Karpas-422 (cell line): ENCODE measurements around the gene MAG. TPM values are rescaled to one million over a fixed set of nuclear protein-coding genes. Genes with fewer than 3 reads are reported as not detected.
A peak's percentile ranks its signal among the peaks of the same experiment; 100 is the strongest.

ENCODE experiments used
- DNase-seq: peaks from one replicate; pipeline ENCODE4 v3.0.0-alpha.2; 2015
- H2AFZ ChIP-seq: fragments of 200-600 bp; sonication (generic); 2 replicates; pipeline ENCODE4 v1.6.1; 2014; ENCODE audit warnings: antibody characterized with exemption, low read length, mixed read lengths
- H3K27ac ChIP-seq: fragments of 200-600 bp; sonication (generic); 2 replicates; pipeline ENCODE4 v1.5.1; 2014; ENCODE audit warnings: mild to moderate bottlenecking, low read length, moderate library complexity
- H3K27me3 ChIP-seq: fragments of 200-600 bp; sonication (generic); 2 replicates; pipeline ENCODE4 v1.6.1; 2014; ENCODE audit warnings: low read length, mixed read lengths
- H3K36me3 ChIP-seq: fragments of 200-600 bp; sonication (generic); 2 replicates; pipeline ENCODE4 v1.6.1; 2014; ENCODE audit warnings: low read length, mixed read lengths; ENCODE audit not compliant: insufficient read depth
- H3K4me1 ChIP-seq: fragments of 200-600 bp; sonication (generic); 2 replicates; pipeline ENCODE4 v1.6.1; 2014; ENCODE audit warnings: mild to moderate bottlenecking, low read length, mixed read lengths
- H3K4me2 ChIP-seq: fragments of 200-600 bp; sonication (generic); 2 replicates; pipeline ENCODE4 v1.6.1; 2014; ENCODE audit warnings: low read length, low read depth, mild to moderate bottlenecking; ENCODE audit not compliant: poor library complexity, severe bottlenecking
- H3K4me3 ChIP-seq: fragments of 200-600 bp; sonication (generic); 2 replicates; pipeline ENCODE4 v1.5.1; 2014; ENCODE audit warnings: mild to moderate bottlenecking, antibody characterized with exemption, low read length, mixed read lengths
- H3K79me2 ChIP-seq: fragments of 200-600 bp; sonication (generic); 2 replicates; pipeline ENCODE4 v1.6.1; 2014; ENCODE audit warnings: mild to moderate bottlenecking, low read length, mixed read lengths
- H3K9ac ChIP-seq: fragments of 200-600 bp; sonication (generic); 2 replicates; pipeline ENCODE4 v1.6.0; 2014; ENCODE audit warnings: low read length
- H3K9me2 ChIP-seq: fragments of 200-600 bp; sonication (generic), shearing (Covaris generic); replicated peaks from 2 replicates; pipeline ENCODE4 v1.6.0; 2014; ENCODE audit warnings: mild to moderate bottlenecking, low read length, moderate library complexity; ENCODE audit not compliant: insufficient read depth
- H3K9me3 ChIP-seq: fragments of 300-700, 200-600 bp; sonication (generic); 2 replicates; pipeline ENCODE4 v1.6.1; 2014; ENCODE audit warnings: low read length, mixed read lengths
- H4K20me1 ChIP-seq: fragments of 200-600 bp; sonication (generic); 2 replicates; pipeline ENCODE4 v1.6.1; 2014; ENCODE audit warnings: mild to moderate bottlenecking, antibody characterized with exemption, low read length, low read depth; ENCODE audit not compliant: insufficient read depth
- total RNA-seq: library from RNA; depleted of rRNA; stranded (reverse); fragments of >200 nt; shearing (Covaris generic); gene quantifications from 2 replicates; pipeline ENCODE4 v1.2.3, GENCODE V29; 2014; ENCODE audit warnings: low replicate concordance

The MAG gene
- total RNA-seq, 1 experiment from 2014 or later, result not detected

DNA sequence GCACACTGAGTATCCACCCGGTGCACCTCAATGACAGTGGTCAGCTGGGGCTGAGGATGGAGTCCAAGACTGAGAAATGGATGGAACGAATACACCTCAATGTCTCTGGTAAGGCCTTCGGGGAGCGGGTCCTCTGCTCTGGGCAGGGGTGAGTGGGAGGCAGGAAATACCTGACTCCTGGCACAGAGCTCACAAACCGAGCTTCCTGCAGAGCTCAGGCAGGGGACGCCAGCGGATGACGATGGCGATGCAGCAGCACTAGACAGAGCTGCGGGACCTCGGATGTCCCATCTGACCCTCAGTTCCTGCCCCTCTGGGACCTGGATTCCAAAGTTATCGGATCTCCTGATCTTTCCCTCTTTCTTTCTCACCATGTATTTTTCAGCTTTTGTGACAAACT, 40.9 kb downstream of the MAG start:
- no peaks in the 10 kb centered on the region for H3K9me3 ChIP-seq
- H3K27me3 ChIP-seq, result no peaks in the 10 kb centered on the region
- H2AFZ ChIP-seq, result no peak overlapping the region
- H3K4me2 ChIP-seq, result peak overlapping the region; percentile 98
- H4K20me1 ChIP-seq, result peaks cover 29% of the 10 kb centered on the region; the same call in 1 of the 2 replicates
- H3K4me1 ChIP-seq, result peaks cover 61% of the 10 kb centered on the region
- H3K79me2 ChIP-seq, result peaks cover 10% of the 10 kb centered on the region; the same call in 1 of the 2 replicates
- peaks cover 39% of the 10 kb centered on the region for H3K36me3 ChIP-seq
- H3K9ac ChIP-seq, result peak overlapping the region; percentile 51; the same call in 1 of the 2 replicates
- DNase-seq, result no peak
- no peaks in the 10 kb centered on the region for H3K9me2 ChIP-seq
- H3K4me3 ChIP-seq, result peak overlapping the region; percentile 22; the same call in 1 of the 2 replicates
- peak overlapping the region; percentile 90 for H3K27ac ChIP-seq

DNA sequence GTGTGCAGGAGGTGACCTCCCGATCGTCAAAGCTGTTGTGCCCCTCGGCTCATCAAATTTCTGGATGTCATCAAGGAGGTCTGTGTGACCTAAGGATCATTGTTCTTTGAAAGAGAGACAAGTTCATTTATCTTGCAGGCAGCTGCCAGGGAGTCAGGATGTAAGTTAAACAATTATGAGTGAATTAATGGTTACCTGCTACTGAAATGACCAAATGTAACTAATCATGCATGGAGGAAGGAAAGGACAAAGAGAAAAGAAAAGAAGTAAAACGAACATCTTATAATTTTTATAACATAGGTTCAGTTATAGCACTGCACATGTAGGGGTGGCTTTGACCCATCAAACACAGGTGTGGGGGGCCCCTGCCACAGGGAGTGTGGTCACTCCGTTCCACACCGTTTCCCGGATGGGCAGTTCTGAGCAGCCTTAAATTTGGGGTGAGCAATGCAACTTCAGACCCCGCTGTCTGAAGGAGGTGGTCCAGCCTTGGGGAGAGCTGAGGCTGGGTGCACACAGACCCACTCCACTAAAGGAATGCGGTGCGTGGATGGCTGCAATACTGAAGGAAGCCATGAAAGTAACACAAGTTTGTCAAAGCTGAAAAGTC, 42.3 kb downstream of the MAG start:
- peaks cover 48% of the 10 kb centered on the region for H3K4me1 ChIP-seq
- H3K36me3 ChIP-seq, result peaks cover 44% of the 10 kb centered on the region
- no peaks in the 10 kb centered on the region for H3K9me2 ChIP-seq
- no peak for DNase-seq
- H3K27me3 ChIP-seq, result no peaks in the 10 kb centered on the region
- peaks cover 29% of the 10 kb centered on the region; the same call in 1 of the 2 replicates for H4K20me1 ChIP-seq
- no peak overlapping the region for H3K9ac ChIP-seq
- H2AFZ ChIP-seq, result no peak overlapping the region
- H3K4me3 ChIP-seq, result no peak overlapping the region
- no peak overlapping the region for H3K4me2 ChIP-seq
- no peaks in the 10 kb centered on the region for H3K9me3 ChIP-seq
- H3K79me2 ChIP-seq, result peaks cover 10% of the 10 kb centered on the region; the same call in 1 of the 2 replicates
- H3K27ac ChIP-seq, result 0 out of 2 replicates have a peak overlapping the region, but pooled peaks have one; percentile 7

DNA sequence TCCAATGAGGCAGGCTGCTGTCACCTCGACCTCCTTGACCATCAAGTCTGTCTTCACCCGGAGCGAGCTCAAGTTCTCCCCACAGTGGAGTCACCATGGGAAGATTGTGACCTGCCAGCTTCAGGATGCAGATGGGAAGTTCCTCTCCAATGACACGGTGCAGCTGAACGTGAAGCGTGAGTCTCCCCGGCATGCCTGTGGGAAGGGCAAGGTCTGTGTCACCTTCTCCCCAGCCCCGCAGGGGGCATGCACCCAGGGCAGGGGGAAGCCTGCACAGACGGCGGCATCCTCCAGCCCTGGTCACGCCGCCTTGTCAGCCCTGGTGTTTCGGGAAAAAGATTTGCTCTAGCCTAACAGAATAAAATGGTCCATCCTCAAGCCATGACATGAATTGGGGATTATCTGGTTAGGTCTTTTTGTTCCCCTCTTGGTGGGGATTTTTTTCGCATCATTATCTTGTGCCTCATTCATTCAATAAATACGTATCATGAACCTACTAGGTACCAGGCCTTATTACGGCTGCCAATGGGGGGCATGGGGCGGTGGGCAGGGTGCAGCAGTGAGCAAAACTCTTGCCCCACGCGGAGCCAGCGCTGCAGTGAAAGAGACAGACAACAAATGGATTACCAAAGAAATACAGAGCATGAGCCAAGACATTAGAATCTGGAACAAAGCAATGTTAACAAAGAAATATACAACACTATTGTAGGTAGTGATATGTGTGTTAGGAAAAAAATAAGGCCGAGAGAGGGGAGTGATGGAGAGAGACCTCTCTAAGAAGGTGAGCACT, 44.4 kb downstream of the MAG start:
- peaks cover 7% of the 10 kb centered on the region; the same call in 1 of the 2 replicates for H3K79me2 ChIP-seq
- no peaks in the 10 kb centered on the region for H3K9me2 ChIP-seq
- peaks cover 33% of the 10 kb centered on the region; the same call in 1 of the 2 replicates for H4K20me1 ChIP-seq
- no peak overlapping the region for H3K27ac ChIP-seq
- no peak for DNase-seq
- no peak overlapping the region for H3K4me2 ChIP-seq
- H3K27me3 ChIP-seq, result no peaks in the 10 kb centered on the region
- peaks cover 46% of the 10 kb centered on the region for H3K36me3 ChIP-seq
- no peak overlapping the region for H2AFZ ChIP-seq
- no peak overlapping the region for H3K4me3 ChIP-seq
- no peak overlapping the region for H3K9ac ChIP-seq
- H3K9me3 ChIP-seq, result no peaks in the 10 kb centered on the region
- H3K4me1 ChIP-seq, result peaks cover 28% of the 10 kb centered on the region

DNA sequence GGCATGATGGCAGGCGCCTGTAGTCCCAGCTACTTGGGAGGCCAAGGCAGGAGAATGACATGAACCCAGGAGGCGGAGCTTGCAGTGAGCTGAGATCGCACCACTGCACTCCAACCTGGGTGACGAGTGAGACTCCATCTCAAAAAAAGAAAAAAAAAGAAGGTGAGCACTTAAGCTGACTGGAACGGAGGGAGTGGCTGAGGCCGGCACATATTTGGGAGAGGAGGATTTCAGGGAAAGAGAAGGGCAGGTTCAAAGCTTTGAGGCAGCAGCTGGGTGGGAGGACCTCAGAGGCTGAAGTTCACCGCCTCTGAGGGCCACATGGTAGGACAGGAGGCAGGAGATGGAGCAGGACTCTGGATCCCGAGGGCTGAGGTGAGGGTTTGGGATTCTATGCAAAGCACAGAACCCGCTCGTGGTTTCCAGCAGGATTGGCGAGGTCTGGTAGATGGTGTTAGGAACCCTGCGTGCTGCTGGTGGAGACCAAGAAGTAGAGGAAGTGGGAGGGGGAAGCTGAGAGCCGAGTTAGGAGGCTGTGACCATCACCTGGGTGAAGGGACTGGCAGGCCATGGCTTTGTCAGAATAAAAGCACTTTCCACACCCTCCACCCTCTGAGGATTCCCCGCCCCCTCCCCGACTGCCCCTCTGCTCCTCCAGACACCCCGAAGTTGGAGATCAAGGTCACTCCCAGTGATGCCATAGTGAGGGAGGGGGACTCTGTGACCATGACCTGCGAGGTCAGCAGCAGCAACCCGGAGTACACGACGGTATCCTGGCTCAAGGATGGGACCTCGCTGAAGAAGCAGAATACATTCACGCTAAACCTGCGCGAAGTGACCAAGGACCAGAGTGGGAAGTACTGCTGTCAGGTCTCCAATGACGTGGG, 45.4 kb downstream of the MAG start:
- H3K36me3 ChIP-seq, result peaks cover 43% of the 10 kb centered on the region

DNA sequence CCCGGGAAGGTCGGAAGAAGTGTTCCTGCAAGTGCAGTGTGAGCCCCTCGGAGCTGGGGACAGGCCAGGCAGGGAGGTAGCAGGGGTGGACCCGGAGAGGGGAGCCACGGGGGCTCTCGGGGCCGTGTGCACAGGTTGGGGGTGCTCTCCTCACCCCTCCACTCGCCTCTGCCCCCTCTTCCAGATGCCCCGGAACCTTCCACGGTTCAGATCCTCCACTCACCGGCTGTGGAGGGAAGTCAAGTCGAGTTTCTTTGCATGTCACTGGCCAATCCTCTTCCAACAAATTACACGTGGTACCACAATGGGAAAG, 46.0 kb downstream of the MAG start:
- Histone ChIP-seq H3K4me3 (no peak overlapping the region), H3K27ac (no peak overlapping the region), H3K79me2 (no peaks in the 10 kb centered on the region), H3K4me1 (peaks cover 12% of the 10 kb centered on the region), H3K36me3 (peaks cover 37% of the 10 kb centered on the region), H3K9ac (no peak overlapping the region), H2AFZ (no peak overlapping the region), H3K27me3 (no peaks in the 10 kb centered on the region), H3K4me2 (no peak overlapping the region), H4K20me1 (peaks cover 28% of the 10 kb centered on the region; the same call in 1 of the 2 replicates), H3K9me2 (no peaks in the 10 kb centered on the region), H3K9me3 (no peaks in the 10 kb centered on the region)
- DNase-seq, result no peak

More for the DNA sequence above, 45.4 kb downstream of the MAG start:
- no peak overlapping the region for H3K4me2 ChIP-seq
- no peak overlapping the region for H2AFZ ChIP-seq
- H3K27me3 ChIP-seq, result no peaks in the 10 kb centered on the region
- H3K4me3 ChIP-seq, result no peak overlapping the region
- peaks cover 31% of the 10 kb centered on the region; the same call in 1 of the 2 replicates for H4K20me1 ChIP-seq
- peaks cover 18% of the 10 kb centered on the region for H3K4me1 ChIP-seq
- H3K9ac ChIP-seq, result no peak overlapping the region
- no peak for DNase-seq
- no peak overlapping the region for H3K27ac ChIP-seq
- H3K9me2 ChIP-seq, result no peaks in the 10 kb centered on the region
- no peaks in the 10 kb centered on the region for H3K9me3 ChIP-seq
- H3K79me2 ChIP-seq, result peaks cover 4% of the 10 kb centered on the region; the same call in 1 of the 2 replicates

DNA sequence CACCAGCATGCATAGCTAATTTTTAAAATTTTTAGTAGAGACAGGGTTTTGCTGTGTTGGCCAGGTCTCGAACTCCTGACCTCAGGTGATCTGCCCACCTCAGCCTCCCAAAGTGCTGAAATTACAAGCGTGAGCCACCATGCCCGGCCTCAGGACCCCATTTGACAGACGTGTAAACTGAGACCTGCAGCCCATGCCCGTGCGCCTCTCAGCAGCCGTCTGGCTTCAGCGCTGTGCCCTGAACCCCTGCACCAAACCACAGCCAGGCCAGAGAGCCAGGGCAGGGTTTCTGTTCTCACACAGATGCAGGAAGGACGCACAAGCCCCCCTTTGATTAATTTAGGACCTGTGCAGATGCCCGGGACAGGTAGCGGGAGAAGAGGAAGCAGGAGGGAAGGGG, 48.5 kb downstream of the MAG start:
- no peak for DNase-seq
- Histone ChIP-seq H2AFZ (no peak overlapping the region), H3K79me2 (no peaks in the 10 kb centered on the region), H3K9me3 (no peaks in the 10 kb centered on the region), H3K9ac (no peak overlapping the region), H4K20me1 (peaks cover 17% of the 10 kb centered on the region; the same call in 1 of the 2 replicates), H3K9me2 (no peaks in the 10 kb centered on the region), H3K4me1 (peaks cover 15% of the 10 kb centered on the region), H3K27me3 (no peaks in the 10 kb centered on the region), H3K27ac (no peak overlapping the region), H3K4me2 (no peak overlapping the region), H3K4me3 (no peak overlapping the region), H3K36me3 (peaks cover 30% of the 10 kb centered on the region)

DNA sequence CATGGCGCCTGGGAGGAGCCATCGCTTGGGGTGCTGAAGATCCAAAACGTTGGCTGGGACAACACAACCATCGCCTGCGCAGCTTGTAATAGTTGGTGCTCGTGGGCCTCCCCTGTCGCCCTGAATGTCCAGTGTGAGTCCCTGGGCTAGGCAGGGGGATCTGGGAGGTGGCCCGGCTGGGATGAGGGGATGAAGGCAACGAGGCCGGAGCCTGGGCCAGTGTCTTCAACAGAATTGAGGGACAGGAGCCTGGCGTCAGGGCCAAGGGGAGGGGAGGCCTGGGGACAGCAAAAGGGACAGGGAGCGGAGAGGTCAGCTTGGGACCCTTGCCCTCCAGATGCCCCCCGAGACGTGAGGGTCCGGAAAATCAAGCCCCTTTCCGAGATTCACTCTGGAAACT, 49.0 kb downstream of the MAG start:
- H3K79me2 ChIP-seq, result no peaks in the 10 kb centered on the region
- H3K27ac ChIP-seq, result no peak overlapping the region
- peaks cover 28% of the 10 kb centered on the region for H3K36me3 ChIP-seq
- peaks cover 20% of the 10 kb centered on the region for H3K4me1 ChIP-seq
- no peak overlapping the region for H3K4me2 ChIP-seq
- H3K9ac ChIP-seq, result no peak overlapping the region
- H3K4me3 ChIP-seq, result no peak overlapping the region
- no peaks in the 10 kb centered on the region for H3K27me3 ChIP-seq
- no peak for DNase-seq
- H3K9me3 ChIP-seq, result no peaks in the 10 kb centered on the region
- peaks cover 17% of the 10 kb centered on the region; the same call in 1 of the 2 replicates for H4K20me1 ChIP-seq
- no peak overlapping the region for H2AFZ ChIP-seq
- H3K9me2 ChIP-seq, result no peaks in the 10 kb centered on the region
